Neural progenitor cell (in vitro differentiated cells): ENCODE results near the gene SATB2. TPM values are rescaled to one million over a fixed set of nuclear protein-coding genes. Genes with fewer than 3 reads are reported as not detected.

ENCODE experiments used
- DNase-seq: peaks from one replicate; pipeline ENCODE4 v3.0.0-alpha.2; 2016; ENCODE audit warnings: low spot score
- H2AFZ ChIP-seq: fragments of 200-600 bp; sonication (generic); replicated peaks from 2 replicates; pipeline ENCODE4 v1.6.1; 2016; ENCODE audit warnings: antibody characterized with exemption
- H3F3A ChIP-seq: fragments of 200-600 bp; sonication (generic); 2 replicates; pipeline ENCODE4 v1.6.1; 2016; ENCODE audit warnings: antibody characterized with exemption, low read depth
- H3K27ac ChIP-seq: fragments of 200-600 bp; sonication (generic); 2 replicates; pipeline ENCODE4 v1.5.1; 2016; ENCODE audit warnings: mild to moderate bottlenecking
- H3K27me3 ChIP-seq: fragments of 200-600 bp; sonication (generic); 2 replicates; pipeline ENCODE4 v1.6.1; 2016; ENCODE audit warnings: mild to moderate bottlenecking, moderate library complexity
- H3K36me3 ChIP-seq: fragments of 200-600 bp; sonication (generic); 2 replicates; pipeline ENCODE4 v1.5.1; 2016
- H3K4me1 ChIP-seq: fragments of 200-600 bp; sonication (generic); 2 replicates; pipeline ENCODE4 v1.6.1; 2016; ENCODE audit warnings: mixed run types
- H3K4me2 ChIP-seq: fragments of 200-600 bp; sonication (generic); 2 replicates; pipeline ENCODE4 v1.6.1; 2016
- H3K4me3 ChIP-seq: fragments of 200-600 bp; sonication (generic); 2 replicates; pipeline ENCODE4 v1.5.1; 2016
- H3K79me2 ChIP-seq: fragments of 200-600 bp; sonication (generic); 2 replicates; pipeline ENCODE4 v1.6.1; 2016; ENCODE audit warnings: low read depth
- H3K9ac ChIP-seq: fragments of 200-600 bp; sonication (generic); 2 replicates; pipeline ENCODE4 v1.6.1; 2016
- H3K9me3 ChIP-seq: fragments of 200-600 bp; sonication (generic); 2 replicates; pipeline ENCODE4 v1.5.1; 2016; ENCODE audit warnings: low read depth
- H4K20me1 ChIP-seq: fragments of 200-600 bp; sonication (generic); 2 replicates; pipeline ENCODE4 v1.6.1; 2016; ENCODE audit warnings: low read depth
- H3K27ac Mint-ChIP-seq: 3 replicates; pipeline ENCODE4 v1.8.0; 2021; ENCODE audit warnings: mixed read lengths
- H3K27me3 Mint-ChIP-seq: 2 replicates; pipeline ENCODE4 v1.8.0; 2022; ENCODE audit warnings: low read depth, mild to moderate bottlenecking, inconsistent platforms, moderate library complexity, mixed read lengths; ENCODE audit not compliant: insufficient read depth
- H3K36me3 Mint-ChIP-seq: 3 replicates; pipeline ENCODE4 v1.8.0; 2021; ENCODE audit warnings: mixed read lengths
- H3K4me1 Mint-ChIP-seq: 3 replicates; pipeline ENCODE4 v1.8.0; 2021; ENCODE audit warnings: mixed read lengths
- H3K4me3 Mint-ChIP-seq: 3 replicates; pipeline ENCODE4 v1.8.0; 2021; ENCODE audit warnings: mild to moderate bottlenecking, moderate library complexity, mixed read lengths
- H3K9me3 Mint-ChIP-seq: 3 replicates; pipeline ENCODE4 v1.8.0; 2020; ENCODE audit warnings: mixed read lengths
- EZH2 ChIP-seq: fragments of 200-600 bp; sonication (generic); IDR thresholded peaks from 2 replicates; pipeline ENCODE4 v1.6.1; 2017; ENCODE audit warnings: antibody characterized with exemption, mild to moderate bottlenecking, moderate library complexity
- EZH2phosphoT487 ChIP-seq: fragments of 200-600 bp; sonication (generic); IDR thresholded peaks from 2 replicates; pipeline ENCODE4 v1.6.1; 2017; ENCODE audit warnings: antibody characterized with exemption
- total RNA-seq: library from RNA; depleted of rRNA; stranded (reverse); fragments of >200 nt; gene quantifications from 2 replicates; pipeline ENCODE4 v1.2.3, GENCODE V29; 2015; ENCODE audit warnings: low replicate concordance
- TF ChIP-seq, protein P1 (sequence below): fragments of 200-600 bp; sonication (generic); IDR thresholded peaks from 2 replicates; pipeline ENCODE4 v1.5.1; 2017; ENCODE audit warnings: antibody characterized with exemption, mild to moderate bottlenecking

The SATB2 gene
- total RNA-seq, 1 donor from 2014 or later, result 3.7 TPM

DNA sequence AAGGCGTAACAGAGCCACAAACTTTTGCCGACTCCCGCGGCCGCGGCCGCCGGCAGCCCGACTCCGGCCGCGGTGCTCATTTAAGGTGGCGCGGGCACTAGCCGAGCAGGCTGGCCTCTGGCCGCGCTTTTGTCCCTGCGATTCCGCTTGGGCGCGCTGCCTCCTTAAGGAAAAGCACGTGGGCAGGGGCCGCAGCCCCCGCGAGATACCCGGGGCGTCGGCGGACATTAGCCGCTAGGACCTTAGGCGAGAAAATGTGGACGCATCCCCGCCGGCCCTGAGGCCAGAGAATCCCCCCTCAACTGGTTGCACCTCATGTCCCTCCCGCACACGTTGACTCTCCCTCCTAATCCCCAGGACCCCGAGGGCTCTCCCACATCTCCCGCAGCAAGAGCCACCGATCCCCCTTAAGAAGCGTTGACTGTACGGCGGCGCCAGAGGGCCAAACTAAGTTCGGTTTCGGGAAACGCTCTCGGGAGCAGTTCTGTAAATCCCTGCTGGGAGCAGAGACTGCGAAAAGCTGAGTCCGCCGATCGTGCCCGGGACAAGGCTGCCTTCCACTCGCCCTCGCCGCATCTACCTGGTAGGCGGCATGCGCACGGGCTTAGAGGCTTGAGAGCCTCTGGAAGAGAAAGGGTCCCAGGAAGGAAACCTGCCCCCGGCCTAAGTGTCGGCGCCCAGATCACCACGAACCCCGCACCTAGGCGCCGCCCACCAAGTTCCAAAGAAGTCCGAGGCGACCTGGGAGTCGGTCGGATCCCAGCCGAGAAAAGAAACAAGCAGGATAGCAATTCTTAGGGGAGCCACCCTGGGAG is 1.8 kb upstream of the SATB2 start:
- DNase-seq, result peak; percentile 94
- peaks cover 22% of the 10 kb centered on the region for H3K4me1 Mint-ChIP-seq
- no peak overlapping the region for H3K27ac ChIP-seq

DNA sequence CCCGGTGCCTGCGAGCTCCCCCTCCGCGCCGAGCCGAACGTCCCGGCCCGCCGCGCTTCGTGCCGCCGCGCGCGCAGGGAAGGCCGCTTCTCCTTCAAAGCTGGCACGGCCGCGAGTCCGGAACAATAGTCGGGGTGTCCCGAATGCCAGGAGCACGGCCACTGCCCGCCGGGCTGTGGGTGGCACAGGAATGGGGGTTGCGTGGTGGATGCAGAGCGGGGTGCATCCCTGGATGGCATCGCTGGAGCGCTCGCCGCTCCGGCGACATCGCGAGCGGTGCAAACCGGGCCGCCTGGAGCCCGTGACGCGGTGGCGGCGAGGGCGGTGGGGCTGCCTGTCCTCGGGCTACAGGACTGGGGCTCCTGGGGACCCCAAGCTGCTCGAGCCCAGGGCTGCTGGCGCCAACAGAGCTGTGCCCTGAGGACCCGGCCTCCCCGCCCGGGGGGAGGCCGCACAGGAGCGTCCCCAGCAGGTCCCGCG is 1.1 kb upstream of the SATB2 start:
- Histone ChIP-seq H3K9me3 (no peaks in the 10 kb centered on the region), H2AFZ (peak overlapping the region; percentile 89), H4K20me1 (peaks cover 59% of the 10 kb centered on the region), H3K4me1 (peaks cover 22% of the 10 kb centered on the region), H3K36me3 (no peaks in the 10 kb centered on the region), H3F3A (peaks cover 28% of the 10 kb centered on the region), H3K4me2 (peak overlapping the region; percentile 97), H3K27ac (no peak overlapping the region), H3K27me3 (peaks cover 93% of the 10 kb centered on the region), H3K79me2 (no peaks in the 10 kb centered on the region), H3K9ac (no peak overlapping the region), H3K4me3 (peak overlapping the region; percentile 67)
- Mint-ChIP-seq H3K4me1 (peaks cover 20% of the 10 kb centered on the region), H3K36me3 (no peaks in the 10 kb centered on the region), H3K9me3 (no peaks in the 10 kb centered on the region), H3K27me3 (peaks cover 52% of the 10 kb centered on the region), H3K4me3 (peak overlapping the region; percentile 99), H3K27ac (no peak overlapping the region)
- DNase-seq, result no peak
- TF ChIP-seq EZH2phosphoT487, result no peak
- TF ChIP-seq, protein P1, sequence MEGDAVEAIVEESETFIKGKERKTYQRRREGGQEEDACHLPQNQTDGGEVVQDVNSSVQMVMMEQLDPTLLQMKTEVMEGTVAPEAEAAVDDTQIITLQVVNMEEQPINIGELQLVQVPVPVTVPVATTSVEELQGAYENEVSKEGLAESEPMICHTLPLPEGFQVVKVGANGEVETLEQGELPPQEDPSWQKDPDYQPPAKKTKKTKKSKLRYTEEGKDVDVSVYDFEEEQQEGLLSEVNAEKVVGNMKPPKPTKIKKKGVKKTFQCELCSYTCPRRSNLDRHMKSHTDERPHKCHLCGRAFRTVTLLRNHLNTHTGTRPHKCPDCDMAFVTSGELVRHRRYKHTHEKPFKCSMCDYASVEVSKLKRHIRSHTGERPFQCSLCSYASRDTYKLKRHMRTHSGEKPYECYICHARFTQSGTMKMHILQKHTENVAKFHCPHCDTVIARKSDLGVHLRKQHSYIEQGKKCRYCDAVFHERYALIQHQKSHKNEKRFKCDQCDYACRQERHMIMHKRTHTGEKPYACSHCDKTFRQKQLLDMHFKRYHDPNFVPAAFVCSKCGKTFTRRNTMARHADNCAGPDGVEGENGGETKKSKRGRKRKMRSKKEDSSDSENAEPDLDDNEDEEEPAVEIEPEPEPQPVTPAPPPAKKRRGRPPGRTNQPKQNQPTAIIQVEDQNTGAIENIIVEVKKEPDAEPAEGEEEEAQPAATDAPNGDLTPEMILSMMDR, result no peak

More for the DNA sequence above, 1.8 kb upstream of the SATB2 start:
- TF ChIP-seq EZH2phosphoT487 (no peak), EZH2 (no peak)
- TF ChIP-seq, protein P1, result no peak
- no peak overlapping the region for H3K9ac ChIP-seq
- H3K27me3 ChIP-seq, result peaks cover 93% of the 10 kb centered on the region
- peak overlapping the region; percentile 99 for H3K4me3 Mint-ChIP-seq
- peaks cover 59% of the 10 kb centered on the region for H4K20me1 ChIP-seq
- peaks cover 22% of the 10 kb centered on the region for H3K4me1 ChIP-seq
- peak overlapping the region; percentile 67 for H3K4me3 ChIP-seq
- H3K9me3 ChIP-seq, result no peaks in the 10 kb centered on the region
- H3K36me3 ChIP-seq, result no peaks in the 10 kb centered on the region
- no peaks in the 10 kb centered on the region for H3K9me3 Mint-ChIP-seq
- peaks cover 57% of the 10 kb centered on the region for H3K27me3 Mint-ChIP-seq
- H3K27ac Mint-ChIP-seq, result peak overlapping the region; percentile 90
- no peaks in the 10 kb centered on the region for H3K36me3 Mint-ChIP-seq
- peak overlapping the region; percentile 97 for H3K4me2 ChIP-seq
- H2AFZ ChIP-seq, result peak overlapping the region; percentile 89
- H3F3A ChIP-seq, result peaks cover 28% of the 10 kb centered on the region
- H3K79me2 ChIP-seq, result no peaks in the 10 kb centered on the region

DNA sequence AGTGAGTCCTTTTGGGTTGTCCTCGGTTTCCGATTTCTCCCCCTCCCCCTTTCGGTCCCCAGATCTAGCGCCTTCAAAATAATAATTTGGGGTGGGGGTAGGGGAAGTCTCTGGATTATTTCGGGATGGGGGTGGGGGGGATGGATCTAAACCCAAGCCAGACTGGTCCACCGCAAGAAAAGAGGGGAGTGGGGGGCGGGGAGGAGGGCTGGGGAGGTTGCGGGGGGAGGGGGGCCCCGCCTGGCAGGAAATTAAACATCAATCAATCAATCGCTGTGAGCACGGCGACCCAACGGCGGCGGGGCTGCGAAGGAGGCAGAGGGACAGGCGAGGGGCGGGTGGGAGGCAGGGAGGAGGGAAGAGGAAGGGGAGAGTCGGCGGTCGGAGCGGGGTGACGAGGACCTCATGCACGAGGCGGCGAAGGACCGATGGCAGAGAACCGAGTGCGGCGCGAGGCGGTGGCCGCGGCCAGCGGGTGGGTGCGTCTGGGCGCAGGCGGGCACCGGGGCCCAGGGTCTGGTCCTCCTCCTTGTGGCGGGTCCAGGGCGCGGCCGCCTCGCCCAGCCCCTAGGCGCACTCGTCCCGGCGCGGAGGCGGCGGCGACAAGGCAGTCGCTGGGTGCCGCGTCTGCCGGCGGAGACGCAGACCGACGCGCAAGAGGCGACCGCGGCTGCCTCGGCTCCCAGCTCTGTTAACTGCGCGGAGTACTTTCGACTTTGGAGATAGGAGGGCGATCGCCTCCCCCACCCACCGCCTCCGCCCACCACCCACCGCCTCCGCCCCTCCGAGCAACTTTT is 468 bp upstream of the SATB2 start:
- Histone ChIP-seq H3K4me3 (peak overlapping the region; percentile 67), H3K9me3 (no peaks in the 10 kb centered on the region), H3K27me3 (peaks cover 91% of the 10 kb centered on the region), H2AFZ (peak overlapping the region; percentile 89), H3K27ac (no peak overlapping the region), H3K4me2 (peak overlapping the region; percentile 97), H3K4me1 (peaks cover 18% of the 10 kb centered on the region), H3K36me3 (no peaks in the 10 kb centered on the region), H4K20me1 (peaks cover 56% of the 10 kb centered on the region), H3K79me2 (no peaks in the 10 kb centered on the region), H3K9ac (no peak overlapping the region), H3F3A (peaks cover 28% of the 10 kb centered on the region)
- Mint-ChIP-seq H3K4me3 (peak overlapping the region; percentile 90), H3K27me3 (peaks cover 48% of the 10 kb centered on the region), H3K4me1 (peaks cover 20% of the 10 kb centered on the region), H3K36me3 (no peaks in the 10 kb centered on the region), H3K9me3 (no peaks in the 10 kb centered on the region), H3K27ac (no peak overlapping the region)
- peak; percentile 78 for DNase-seq
- TF ChIP-seq, protein P1, result peak; percentile 5
- no peak for TF ChIP-seq EZH2
